ENCODE measurements around the gene GBA3. TPM values are rescaled to one million over a fixed set of nuclear protein-coding genes. Genes with fewer than 3 reads are reported as not detected.

GBA3 gene
- total RNA-seq, 1 donor, result under 0.01 TPM

- Histone ChIP-seq H3K36me3 (ENCODE audit: insufficient read depth, low read length) (no peaks in the 10 kb centered on the region), H3K79me2 (ENCODE audit: insufficient read depth, low read length) (no peaks in the 10 kb centered on the region), H4K20me1 (ENCODE audit: insufficient read depth, low read length) (no peaks in the 10 kb centered on the region), H3K4me3 (ENCODE audit: insufficient read depth, low read length) (no peak overlapping the region), H3K9me3 (ENCODE audit: low read depth, low read length) (no peaks in the 10 kb centered on the region), H3K27ac (ENCODE audit: low read depth, low read length) (no peak overlapping the region), H3K4me2 (ENCODE audit: insufficient read depth, low read length) (no peak overlapping the region), H3K27me3 (ENCODE audit: insufficient read depth, low read length) (no peaks in the 10 kb centered on the region), H2AFZ (ENCODE audit: low read length) (no peak overlapping the region), H3K4me1 (ENCODE audit: insufficient read depth, low read length) (no peaks in the 10 kb centered on the region)
- no peak for TF ChIP-seq CTCF (IDR thresholded peaks at IDR 0.05; ENCODE audit: extremely low read depth, low read depth, low read length)
- no peak for DNase-seq (ENCODE audit: insufficient read length, low spot score, missing footprints)
These were observed 13.5 kb upstream of the GBA3 start for GRCh38 chr4:22678940-22679854.

- Histone ChIP-seq H2AFZ (ENCODE audit: low read length) (no peak overlapping the region), H3K4me3 (ENCODE audit: insufficient read depth, low read length) (no peak overlapping the region), H3K4me2 (ENCODE audit: insufficient read depth, low read length) (no peak overlapping the region), H3K79me2 (ENCODE audit: insufficient read depth, low read length) (no peaks in the 10 kb centered on the region), H3K27me3 (ENCODE audit: insufficient read depth, low read length) (no peaks in the 10 kb centered on the region), H3K4me1 (ENCODE audit: insufficient read depth, low read length) (no peaks in the 10 kb centered on the region), H3K36me3 (ENCODE audit: insufficient read depth, low read length) (no peaks in the 10 kb centered on the region), H3K27ac (ENCODE audit: low read depth, low read length) (no peak overlapping the region), H3K9me3 (ENCODE audit: low read depth, low read length) (no peaks in the 10 kb centered on the region), H4K20me1 (ENCODE audit: insufficient read depth, low read length) (no peaks in the 10 kb centered on the region)
- no peak for TF ChIP-seq CTCF (IDR thresholded peaks at IDR 0.05; ENCODE audit: extremely low read depth, low read depth, low read length)
- DNase-seq (ENCODE audit: insufficient read length, low spot score, missing footprints), result no peak
These were observed 12.6 kb upstream of the GBA3 start for GRCh38 chr4:22680065-22680642.

GRCh38 chr4:22683726-22684125, 9.0 kb upstream of the GBA3 start:
- no peak for DNase-seq (ENCODE audit: insufficient read length, low spot score, missing footprints)
- Histone ChIP-seq H3K27me3 (ENCODE audit: insufficient read depth, low read length) (no peaks in the 10 kb centered on the region), H2AFZ (ENCODE audit: low read length) (no peak overlapping the region), H3K36me3 (ENCODE audit: insufficient read depth, low read length) (no peaks in the 10 kb centered on the region), H3K9me3 (ENCODE audit: low read depth, low read length) (no peaks in the 10 kb centered on the region), H3K27ac (ENCODE audit: low read depth, low read length) (no peak overlapping the region), H4K20me1 (ENCODE audit: insufficient read depth, low read length) (no peaks in the 10 kb centered on the region), H3K79me2 (ENCODE audit: insufficient read depth, low read length) (no peaks in the 10 kb centered on the region), H3K4me2 (ENCODE audit: insufficient read depth, low read length) (no peak overlapping the region), H3K4me1 (ENCODE audit: insufficient read depth, low read length) (no peaks in the 10 kb centered on the region), H3K4me3 (ENCODE audit: insufficient read depth, low read length) (no peak overlapping the region)
- TF ChIP-seq CTCF (IDR thresholded peaks at IDR 0.05; ENCODE audit: extremely low read depth, low read depth, low read length), result no peak

GRCh38 chr4:22686141-22686540, 6.6 kb upstream of the GBA3 start:
- no peak for TF ChIP-seq CTCF (IDR thresholded peaks at IDR 0.05; ENCODE audit: extremely low read depth, low read depth, low read length)
- no peaks in the 10 kb centered on the region for H3K9me3 ChIP-seq (ENCODE audit: low read depth, low read length)
- H3K36me3 ChIP-seq (ENCODE audit: insufficient read depth, low read length), result no peaks in the 10 kb centered on the region
- H3K27me3 ChIP-seq (ENCODE audit: insufficient read depth, low read length), result no peaks in the 10 kb centered on the region
- H3K79me2 ChIP-seq (ENCODE audit: insufficient read depth, low read length), result no peaks in the 10 kb centered on the region
- DNase-seq (ENCODE audit: insufficient read length, low spot score, missing footprints), result no peak
- no peak overlapping the region for H3K4me3 ChIP-seq (ENCODE audit: insufficient read depth, low read length)
- no peak overlapping the region for H2AFZ ChIP-seq (ENCODE audit: low read length)
- H3K4me2 ChIP-seq (ENCODE audit: insufficient read depth, low read length), result no peak overlapping the region
- no peak overlapping the region for H3K27ac ChIP-seq (ENCODE audit: low read depth, low read length)
- H3K4me1 ChIP-seq (ENCODE audit: insufficient read depth, low read length), result no peaks in the 10 kb centered on the region
- no peaks in the 10 kb centered on the region for H4K20me1 ChIP-seq (ENCODE audit: insufficient read depth, low read length)
